T-cell (primary cell): ENCODE measurements around the gene MAP4K5. TPM values are rescaled to one million over a fixed set of nuclear protein-coding genes. Genes with fewer than 3 reads are reported as not detected.

Experiments used
- ATAC-seq, 4 experiments: fragments of 200-7000 bp in 3 of 4; fragments of 150-1000 bp in 1 of 4; cut with Tn5 transposase; replicated peaks in 1 of 4; 1 replicate in 3 of 4; 2 replicates in 1 of 4; pipeline ENCODE4 v1.10.0; 2021; ENCODE audit warnings: moderate library complexity in 3 of 4, mild to moderate bottlenecking in 2 of 4, moderate number of reproducible peaks in 1 of 4
- CTCF ChIA-PET, 2 donors: fragments of 300-600 bp; sonication (Branson Sonifier 250); formaldehyde crosslinking; loops; one replicate each; lab custom pipeline; 2022; ENCODE audit warnings: antibody characterized with exemption in 2 of 2; lab: Charles Lee
- POLR2A ChIA-PET, 2 donors: fragments of 300-600 bp; sonication (Branson Sonifier 250); formaldehyde crosslinking; loops; one replicate each; lab custom pipeline; 2022; ENCODE audit warnings: antibody characterized with exemption in 2 of 2; lab: Charles Lee
- DNase-seq, 35 experiments: peaks; one replicate each; pipeline versions ENCODE4 v3.0.0 to v3.0.0-alpha.2; 2013 to 2023
- H3K27ac ChIP-seq: one replicate; pipeline ENCODE4 v1.5.1; 2013; ENCODE audit warnings: low read length
- H3K27me3 ChIP-seq, 2 experiments: replicated peaks in 1 of 2; 1 replicate in 1 of 2; 2 replicates in 1 of 2; pipeline versions ENCODE4 v1.6.1 to v1.7.0; 2013; ENCODE audit warnings: low read length in 1 of 2, mixed read lengths in 1 of 2; ENCODE audit not compliant: control insufficient read depth in 2 of 2, insufficient read depth in 2 of 2; ENCODE audit errors: extremely low read depth in 1 of 2
- H3K36me3 ChIP-seq, 2 donors: 1 replicate in 1 of 2; 2 replicates in 1 of 2; pipeline versions ENCODE4 v1.6.1 to v1.7.0; 2013; ENCODE audit warnings: low read length in 1 of 2; ENCODE audit not compliant: control insufficient read depth in 2 of 2, insufficient read depth in 1 of 2; ENCODE audit errors: extremely low read depth in 1 of 2
- H3K4me1 ChIP-seq, 2 experiments: 1 replicate in 1 of 2; 2 replicates in 1 of 2; pipeline versions ENCODE4 v1.6.1 to v1.7.0; 2013; ENCODE audit warnings: low read length in 2 of 2, mixed read lengths in 1 of 2; ENCODE audit not compliant: insufficient read depth in 2 of 2, control insufficient read depth in 1 of 2; ENCODE audit errors: extremely low read depth in 1 of 2
- H3K4me3 ChIP-seq, 2 donors: 1 replicate in 1 of 2; 2 replicates in 1 of 2; pipeline versions ENCODE4 v1.5.1 to v1.7.0; 2013; ENCODE audit warnings: mild to moderate bottlenecking in 2 of 2, low read length in 1 of 2, moderate library complexity in 1 of 2; ENCODE audit not compliant: control insufficient read depth in 1 of 2; ENCODE audit errors: extremely low read depth in 1 of 2
- H3K9me3 ChIP-seq: 2 replicates; pipeline ENCODE4 v1.7.0; 2013
- H3K27ac Mint-ChIP-seq, 2 donors: one replicate each; pipeline ENCODE4 v1.8.0; 2020 to 2021; ENCODE audit warnings: mild to moderate bottlenecking in 2 of 2, mixed read lengths in 2 of 2
- H3K27me3 Mint-ChIP-seq, 2 donors: one replicate each; pipeline ENCODE4 v1.8.0; 2021 to 2022; ENCODE audit warnings: mixed read lengths in 2 of 2
- H3K36me3 Mint-ChIP-seq: one replicate; pipeline ENCODE4 v1.8.0; 2021; ENCODE audit warnings: mixed read lengths
- H3K4me1 Mint-ChIP-seq, 3 donors: one replicate each; pipeline ENCODE4 v1.8.0; 2020 to 2022; ENCODE audit warnings: mixed read lengths in 3 of 3, mild to moderate bottlenecking in 1 of 3
- H3K4me3 Mint-ChIP-seq, 3 donors: one replicate each; pipeline ENCODE4 v1.8.0; 2020 to 2022; ENCODE audit warnings: mild to moderate bottlenecking in 3 of 3, mixed read lengths in 3 of 3, moderate library complexity in 3 of 3
- H3K9me3 Mint-ChIP-seq, 3 donors: one replicate each; pipeline ENCODE4 v1.8.0; 2020 to 2022; ENCODE audit warnings: mixed read lengths in 3 of 3
- WGBS: methylation state at CpG from one replicate; pipeline ENCODE4 v1.1.5; 2013; ENCODE audit warnings: missing lambda C conversion rate; ENCODE audit not compliant: insufficient coverage; 5-methylcytosine and 5-hydroxymethylcytosine counted together
- total RNA-seq, 35 experiments: library from RNA in 6 of 35; stranded (reverse) in 6 of 35; fragments of 120-200 nt in 1 of 35; gene quantifications; one replicate each; pipeline versions ENCODE4 v1.2.1 to v1.2.4 and lab custom pipeline; 2013 to 2026

MAP4K5 gene
- total RNA-seq, 5 donors from 2014 or later (not counting 1 experiment from before 2014, with no cell fraction given): 33.5 to 48.2 (median 44.6) TPM

- Histone ChIP-seq H3K27ac (no peak overlapping the region), H3K4me3 (no peak overlapping the region), H3K36me3 (no peaks in the 10 kb centered on the region), H3K4me1 (peaks cover 9 to 19% of the 10 kb centered on the region in 2 experiments), H3K9me3 (no peaks in the 10 kb centered on the region), H3K27me3 (no peaks in the 10 kb centered on the region)
- Mint-ChIP-seq H3K27ac (no peak overlapping the region), H3K4me1 (peaks cover 27 to 30% (median 29%) of the 10 kb centered on the region in 3 donors), H3K9me3 (no peaks in the 10 kb centered on the region), H3K4me3 (no peak overlapping the region), H3K36me3 (peaks cover 3% of the 10 kb centered on the region), H3K27me3 (no peaks in the 10 kb centered on the region)
- ChIA-PET CTCF (no interaction called here), POLR2A (interaction anchor here in 1 of 2 donors (0.6 kb wide), 1 partner anchor 173 kb away, joined by 3 read pairs; no protein-coding TSS in a partner anchor)
- ATAC-seq (no peak), DNase-seq (no peak)
- no CpG with 5 or more reads among the region's 1 CpG for WGBS
These were observed 2.6 kb upstream of the MAP4K5 start for GRCh38 chr14:50534997-50535396.

DNA sequence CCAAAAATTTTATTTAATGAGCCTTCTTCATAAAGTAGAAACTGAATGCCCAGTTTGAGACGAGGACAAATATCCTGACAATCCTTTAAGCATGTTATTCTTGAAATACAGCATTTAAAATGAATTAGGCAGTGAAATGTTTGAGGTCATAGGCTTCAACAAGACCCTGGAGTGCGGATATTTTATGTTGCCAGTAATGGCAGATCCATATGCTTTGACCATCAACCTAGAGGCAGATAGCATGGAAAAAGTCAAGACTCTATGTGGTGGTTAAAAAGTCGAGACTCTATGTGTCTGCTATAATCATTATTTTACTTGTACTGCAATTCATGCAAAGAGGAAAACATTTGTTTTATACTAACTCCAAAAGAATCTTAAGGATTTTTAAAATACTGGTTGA is 2.0 kb upstream of the MAP4K5 start:
- Histone ChIP-seq H3K4me3 (no peak overlapping the region), H3K4me1 (peaks cover 14 to 19% of the 10 kb centered on the region in 2 experiments), H3K27ac (no peak overlapping the region), H3K36me3 (no peaks in the 10 kb centered on the region), H3K27me3 (no peaks in the 10 kb centered on the region), H3K9me3 (no peaks in the 10 kb centered on the region)
- H3K9me3 Mint-ChIP-seq: no peaks in the 10 kb centered on the region
- DNase-seq: no peak
- no peak for ATAC-seq
- no peaks in the 10 kb centered on the region for H3K27me3 Mint-ChIP-seq
- H3K4me3 Mint-ChIP-seq: no peak overlapping the region
- peak overlapping the region in 1 of 2 donors; percentile 56 for H3K27ac Mint-ChIP-seq
- 67% methylated on average over 1 of the region's 3 CpGs for WGBS
- peaks cover 3% of the 10 kb centered on the region for H3K36me3 Mint-ChIP-seq
- ChIA-PET CTCF (no interaction called here), POLR2A (interaction anchor here in 1 of 2 donors (0.6 kb wide), 1 partner anchor 172 kb away, joined by 3 read pairs; no protein-coding TSS in a partner anchor)
- H3K4me1 Mint-ChIP-seq: peaks cover 33 to 36% (median 35%) of the 10 kb centered on the region in 3 donors

DNA sequence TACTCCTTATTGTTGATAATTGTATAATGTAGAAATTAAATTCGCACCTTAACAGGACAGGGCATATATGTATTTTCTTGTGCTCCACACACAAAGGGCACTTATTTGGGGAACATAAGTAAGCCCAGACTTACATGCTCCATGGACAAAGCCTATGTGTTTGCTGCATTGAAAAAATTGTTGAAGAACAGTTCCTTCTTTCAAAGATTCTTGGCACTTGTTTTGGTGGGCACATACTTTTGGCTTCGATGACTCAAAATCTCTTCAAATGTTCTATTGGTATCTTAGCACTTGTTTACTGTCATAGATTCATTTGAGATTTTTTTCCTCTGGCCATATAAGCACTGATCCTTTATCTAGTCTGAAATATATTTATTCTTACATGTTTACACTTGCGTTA is 1.4 kb upstream of the MAP4K5 start:
- peak overlapping the region; percentile 36 to 56 for H3K27ac Mint-ChIP-seq
- no CpG with 5 or more reads among the region's 3 CpGs for WGBS
- peaks cover 39 to 42% (median 41%) of the 10 kb centered on the region in 3 donors for H3K4me1 Mint-ChIP-seq
- H3K27me3 Mint-ChIP-seq: no peaks in the 10 kb centered on the region
- ATAC-seq (no peak), DNase-seq (no peak)
- H3K4me1 ChIP-seq: peaks cover 18 to 19% of the 10 kb centered on the region in 2 experiments
- no peak overlapping the region for H3K4me3 Mint-ChIP-seq
- H3K27ac ChIP-seq: no peak overlapping the region
- ChIA-PET CTCF (interaction anchor here in 1 of 2 donors (0.7 to 0.9 kb wide), 2 partner anchors 212 to 216 kb away, joined by 3 to 6 read pairs; no protein-coding TSS in a partner anchor), POLR2A (no interaction called here)
- no peaks in the 10 kb centered on the region for H3K9me3 ChIP-seq
- H3K36me3 Mint-ChIP-seq: peaks cover 3% of the 10 kb centered on the region
- no peaks in the 10 kb centered on the region for H3K27me3 ChIP-seq
- H3K36me3 ChIP-seq: no peaks in the 10 kb centered on the region
- no peak overlapping the region for H3K4me3 ChIP-seq
- no peaks in the 10 kb centered on the region for H3K9me3 Mint-ChIP-seq

DNA sequence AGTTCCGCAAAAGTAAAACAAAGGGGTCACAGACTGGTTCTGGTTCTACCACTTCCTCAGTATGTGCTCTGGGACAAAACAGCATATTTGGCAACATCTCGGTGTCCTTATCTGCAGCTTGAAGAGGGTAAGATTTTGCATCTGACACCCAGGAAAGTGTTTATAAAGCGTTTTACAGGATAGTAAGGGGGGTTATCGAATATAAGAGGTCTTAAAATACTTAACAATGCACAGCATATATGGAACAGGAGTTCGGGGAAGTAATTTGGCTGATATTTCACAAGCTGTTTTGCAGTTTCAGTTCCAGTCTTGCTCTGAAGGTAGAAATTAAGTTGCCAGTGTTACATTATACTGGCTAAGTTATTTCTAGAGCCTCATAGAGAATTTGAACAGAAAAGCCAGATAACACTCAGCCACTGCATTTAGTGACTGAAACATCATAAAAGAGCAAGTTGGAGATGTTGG is 904 bp upstream of the MAP4K5 start:
- peak overlapping the region; percentile 50 for H3K27ac ChIP-seq
- CTCF ChIA-PET: interaction anchor here in 1 of 2 donors (0.7 to 0.9 kb wide), 2 partner anchors 212 to 215 kb away, joined by 3 to 6 read pairs; no protein-coding TSS in a partner anchor
- POLR2A ChIA-PET: no interaction called here

GRCh38 chr14:50531595-50532501 is 521 bp downstream of the MAP4K5 start:
- no peaks in the 10 kb centered on the region for H3K9me3 Mint-ChIP-seq
- H3K4me1 ChIP-seq: peaks cover 18 to 19% of the 10 kb centered on the region in 2 experiments
- peak overlapping the region; percentile 87 to 89 for H3K4me3 ChIP-seq
- no peaks in the 10 kb centered on the region for H3K27me3 Mint-ChIP-seq
- peak overlapping the region; percentile 84 to 88 for H3K27ac Mint-ChIP-seq
- no peaks in the 10 kb centered on the region for H3K27me3 ChIP-seq
- POLR2A ChIA-PET: interaction anchor here in 1 of 2 donors (0.6 kb wide), 1 partner anchor 211 kb away, joined by 3 read pairs; no protein-coding TSS in a partner anchor
- WGBS: under 1% methylated on average over 80 of the region's 82 CpGs
- H3K27ac ChIP-seq: peak overlapping the region; percentile 22
- no peaks in the 10 kb centered on the region for H3K9me3 ChIP-seq
- CTCF ChIA-PET: interaction anchor here in 1 of 2 donors (0.6 to 1.0 kb wide), 2 partner anchors 211 to 484 kb away, joined by 3 to 5 read pairs; no protein-coding TSS in a partner anchor
- peak overlapping the region; percentile 86 to 90 (median 87) for H3K4me3 Mint-ChIP-seq
- H3K4me1 Mint-ChIP-seq: peaks cover 42 to 52% (median 51%) of the 10 kb centered on the region in 3 donors
- DNase-seq (peak in 28 of 35 experiments; percentile 1 to 45 (median 6)), ATAC-seq (peak in 1 of 4 experiments; percentile 14)
- H3K36me3 Mint-ChIP-seq: no peaks in the 10 kb centered on the region
- H3K36me3 ChIP-seq: no peaks in the 10 kb centered on the region

More for the DNA sequence above, 904 bp upstream of the MAP4K5 start:
- Histone ChIP-seq H3K9me3 (no peaks in the 10 kb centered on the region), H3K27me3 (no peaks in the 10 kb centered on the region), H3K4me1 (peaks cover 18 to 19% of the 10 kb centered on the region in 2 experiments), H3K4me3 (peak overlapping the region; percentile 87 to 89), H3K36me3 (no peaks in the 10 kb centered on the region)
- Mint-ChIP-seq H3K4me1 (peaks cover 41 to 47% (median 47%) of the 10 kb centered on the region in 3 donors), H3K9me3 (no peaks in the 10 kb centered on the region), H3K4me3 (peak overlapping the region; percentile 86 to 89 (median 87)), H3K27ac (peak overlapping the region; percentile 79 to 88), H3K27me3 (no peaks in the 10 kb centered on the region), H3K36me3 (peaks cover 3% of the 10 kb centered on the region)
- 33% methylated on average over 2 of the region's 5 CpGs for WGBS
- no peak for ATAC-seq
- no peak for DNase-seq

DNA sequence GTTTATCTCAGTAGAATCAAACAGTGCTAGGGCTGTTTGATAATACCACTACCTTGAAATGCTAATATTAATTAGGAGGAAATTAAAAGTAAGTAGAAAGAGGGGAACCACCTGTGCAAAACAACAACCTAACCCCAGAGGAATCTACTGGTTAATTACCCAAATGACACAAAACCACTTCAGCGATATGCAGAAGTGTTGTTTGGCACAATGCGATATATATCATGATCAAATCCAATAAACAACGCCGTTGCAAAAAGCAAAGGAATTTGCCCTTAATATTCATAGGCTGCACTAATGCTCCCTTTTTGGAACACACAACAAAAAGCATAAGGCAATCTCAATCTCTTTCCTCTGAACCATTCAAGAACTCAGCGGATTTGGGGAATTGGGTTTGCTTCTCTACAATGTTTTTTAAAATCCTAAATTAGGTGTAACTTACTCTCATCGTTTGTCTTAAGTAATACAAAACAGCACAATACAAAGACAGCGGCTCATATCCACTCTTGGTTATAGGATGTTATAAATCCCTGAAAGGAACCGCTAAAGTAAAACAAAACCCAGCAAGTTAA is 1.5 kb downstream of the MAP4K5 start:
- Mint-ChIP-seq H3K4me3 (peak overlapping the region; percentile 86 to 90 (median 87)), H3K27me3 (no peaks in the 10 kb centered on the region), H3K4me1 (peaks cover 52 to 60% (median 59%) of the 10 kb centered on the region in 3 donors), H3K27ac (peak overlapping the region; percentile 84 to 88), H3K9me3 (no peaks in the 10 kb centered on the region), H3K36me3 (no peaks in the 10 kb centered on the region)
- 73% methylated on average over 4 of the region's 8 CpGs for WGBS
- H3K9me3 ChIP-seq: no peaks in the 10 kb centered on the region
- peaks cover 18 to 19% of the 10 kb centered on the region in 2 experiments for H3K4me1 ChIP-seq
- no peaks in the 10 kb centered on the region for H3K36me3 ChIP-seq
- DNase-seq: no peak
- ChIA-PET CTCF (no interaction called here), POLR2A (no interaction called here)
- no peak overlapping the region for H3K27ac ChIP-seq
- no peaks in the 10 kb centered on the region for H3K27me3 ChIP-seq
- no peak for ATAC-seq
- peak overlapping the region in 1 of 2 donors; percentile 89 for H3K4me3 ChIP-seq
